Activated naive CD8-positive, alpha-beta T cell (primary cell): Measurements from ENCODE around the gene SLC40A1.
A peak's percentile ranks its signal among the peaks of the same experiment; 100 is the strongest.
"Not testable (repeated sequence)": the region's sequence is repeated elsewhere in the genome, so short reads cannot be mapped to it uniquely, and the experiment has no call there.

Experiments used
- H3K27ac Mint-ChIP-seq: one replicate; pipeline ENCODE4 v1.8.0; 2021; ENCODE audit warnings: mixed read lengths
- H3K27me3 Mint-ChIP-seq: one replicate; pipeline ENCODE4 v1.8.0; 2021; ENCODE audit warnings: mixed read lengths
- H3K36me3 Mint-ChIP-seq: one replicate; pipeline ENCODE4 v1.8.0; 2021; ENCODE audit warnings: mixed read lengths
- H3K4me1 Mint-ChIP-seq: one replicate; pipeline ENCODE4 v1.8.0; 2021; ENCODE audit warnings: low read depth, mixed read lengths
- H3K4me3 Mint-ChIP-seq: one replicate; pipeline ENCODE4 v1.8.0; 2021; ENCODE audit warnings: mild to moderate bottlenecking, mixed read lengths
- H3K9me3 Mint-ChIP-seq: one replicate; pipeline ENCODE4 v1.8.0; 2021; ENCODE audit warnings: low read depth, mixed read lengths

SLC40A1 gene

DNA sequence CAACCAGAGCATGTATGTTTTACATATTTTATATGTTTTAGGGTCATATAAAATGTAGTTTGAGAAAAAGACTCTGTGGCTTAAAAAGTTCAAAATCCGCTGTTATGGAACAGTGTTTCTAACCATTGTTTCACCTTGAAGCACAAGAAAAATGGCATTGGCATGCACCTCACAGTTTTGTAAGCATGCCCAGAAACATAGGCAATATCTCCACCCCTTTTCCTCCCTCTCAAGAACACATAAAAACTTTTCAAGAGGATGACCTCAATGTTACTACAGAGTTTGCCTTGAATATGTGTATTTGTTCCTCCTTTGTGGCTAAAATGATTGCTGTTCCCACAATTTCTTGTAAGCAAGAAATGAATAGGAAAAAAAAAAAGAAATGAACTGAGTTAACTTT lies 29.3 kb upstream of the SLC40A1 start:
- Mint-ChIP-seq H3K4me1 (peaks cover 3% of the 10 kb centered on the region), H3K4me3 (no peak overlapping the region), H3K27ac (no peak overlapping the region), H3K9me3 (no peaks in the 10 kb centered on the region), H3K36me3 (no peaks in the 10 kb centered on the region), H3K27me3 (no peaks in the 10 kb centered on the region)

DNA sequence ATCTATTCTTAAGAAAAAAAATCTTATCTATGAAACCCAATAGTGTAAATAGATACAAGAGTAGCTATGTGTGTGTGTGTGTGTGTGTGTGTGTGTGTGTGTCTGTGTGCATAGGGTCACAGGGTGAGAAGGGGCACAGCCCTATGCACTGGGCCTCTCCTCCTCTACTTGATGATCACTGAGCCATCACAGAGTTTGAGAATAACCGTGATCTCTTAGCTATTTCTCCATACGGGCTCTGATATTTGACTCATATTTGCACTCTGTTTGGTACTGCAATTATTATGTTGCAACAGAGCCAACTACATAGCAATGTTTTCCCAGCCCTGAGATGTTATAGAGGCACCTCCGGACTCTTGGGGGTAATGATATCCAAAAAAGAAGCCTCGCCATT lies 28.8 kb upstream of the SLC40A1 start:
- H3K27ac Mint-ChIP-seq: no peak overlapping the region
- peaks cover 3% of the 10 kb centered on the region for H3K4me1 Mint-ChIP-seq
- H3K9me3 Mint-ChIP-seq: no peaks in the 10 kb centered on the region
- H3K4me3 Mint-ChIP-seq: no peak overlapping the region
- no peaks in the 10 kb centered on the region for H3K27me3 Mint-ChIP-seq
- no peaks in the 10 kb centered on the region for H3K36me3 Mint-ChIP-seq

DNA sequence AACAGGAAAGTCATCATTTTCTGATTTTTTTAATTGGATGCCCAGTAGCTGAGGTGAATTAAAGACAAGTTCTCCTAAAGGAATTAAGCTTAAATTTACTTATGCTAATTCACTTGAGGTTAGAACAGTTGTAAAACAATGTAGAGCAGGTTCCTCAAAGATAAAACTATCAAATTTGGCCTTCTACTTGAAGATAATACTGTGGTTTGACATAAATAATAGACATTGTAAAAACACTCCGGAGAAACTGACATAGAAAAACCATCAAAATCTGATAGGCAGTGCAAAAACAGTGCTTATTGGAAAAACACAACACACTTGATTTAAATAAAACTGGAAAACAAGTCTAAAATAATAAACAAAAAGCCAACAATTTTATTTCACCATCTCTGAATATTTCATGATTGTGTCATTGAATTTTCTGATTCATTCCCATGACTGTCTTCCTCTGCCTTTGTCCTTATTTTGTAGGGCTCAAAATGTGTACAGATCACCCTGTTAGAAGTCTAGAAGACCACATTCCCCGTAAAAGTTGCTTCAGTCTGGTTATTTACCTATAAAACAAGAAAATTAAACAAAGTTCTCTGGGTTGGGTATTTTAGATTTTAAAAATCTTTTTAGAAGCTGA lies 28.3 kb upstream of the SLC40A1 start:
- H3K36me3 Mint-ChIP-seq: no peaks in the 10 kb centered on the region
- no peaks in the 10 kb centered on the region for H3K9me3 Mint-ChIP-seq
- peaks cover 3% of the 10 kb centered on the region for H3K4me1 Mint-ChIP-seq
- no peaks in the 10 kb centered on the region for H3K27me3 Mint-ChIP-seq
- H3K4me3 Mint-ChIP-seq: no peak overlapping the region
- no peak overlapping the region for H3K27ac Mint-ChIP-seq

- Mint-ChIP-seq H3K4me1 (peaks cover 2% of the 10 kb centered on the region), H3K9me3 (no peaks in the 10 kb centered on the region), H3K36me3 (no peaks in the 10 kb centered on the region), H3K4me3 (no peak overlapping the region), H3K27me3 (no peaks in the 10 kb centered on the region), H3K27ac (no peak overlapping the region)
These were observed 27.6 kb upstream of the SLC40A1 start for GRCh38 chr2:189608170-189608569.

DNA sequence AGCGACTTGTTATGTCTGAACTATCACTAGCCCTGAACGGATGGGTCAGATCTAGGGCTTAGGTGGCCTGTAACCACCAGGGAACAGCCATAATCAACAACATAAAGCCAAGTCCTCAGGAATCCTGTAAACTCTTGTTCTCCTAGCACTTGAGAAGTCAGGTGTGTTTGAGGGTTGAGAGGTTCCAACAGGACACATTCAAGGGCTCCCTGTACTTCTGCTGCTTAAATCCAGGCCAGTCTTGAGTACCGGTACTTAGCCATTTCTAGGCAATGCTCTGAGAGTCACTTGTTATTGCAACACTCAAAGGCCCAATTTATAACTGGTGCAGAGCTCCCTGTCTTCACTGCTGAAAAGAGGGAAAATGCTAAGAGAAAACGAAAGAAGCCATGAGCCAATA lies 21.6 kb upstream of the SLC40A1 start:
- H3K27me3 Mint-ChIP-seq: no peaks in the 10 kb centered on the region
- H3K4me1 Mint-ChIP-seq: no peaks in the 10 kb centered on the region
- H3K27ac Mint-ChIP-seq: no peak overlapping the region
- no peak overlapping the region for H3K4me3 Mint-ChIP-seq
- H3K36me3 Mint-ChIP-seq: no peaks in the 10 kb centered on the region
- no peaks in the 10 kb centered on the region for H3K9me3 Mint-ChIP-seq

DNA sequence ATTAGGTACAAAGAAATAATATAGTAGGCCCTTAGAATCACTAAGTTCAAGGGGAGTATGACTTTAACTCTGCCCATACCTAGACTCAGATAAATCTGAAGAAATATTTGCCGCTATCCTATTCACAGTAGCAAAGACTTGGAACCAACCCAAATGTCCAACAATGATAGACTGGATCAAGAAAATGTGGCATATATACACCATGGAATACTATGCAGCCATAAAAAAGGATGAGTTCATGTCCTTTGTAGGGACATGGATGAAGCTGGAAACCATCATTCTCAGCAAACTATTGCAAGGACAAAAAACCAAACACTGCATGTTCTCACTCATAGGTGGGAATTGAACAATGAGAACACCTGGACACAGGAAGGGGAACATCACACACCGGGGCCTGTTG lies 21.1 kb upstream of the SLC40A1 start:
- H3K36me3 Mint-ChIP-seq, H3K9me3 Mint-ChIP-seq, H3K4me3 Mint-ChIP-seq, H3K4me1 Mint-ChIP-seq, H3K27me3 Mint-ChIP-seq, H3K27ac Mint-ChIP-seq: not testable (repeated sequence)

DNA sequence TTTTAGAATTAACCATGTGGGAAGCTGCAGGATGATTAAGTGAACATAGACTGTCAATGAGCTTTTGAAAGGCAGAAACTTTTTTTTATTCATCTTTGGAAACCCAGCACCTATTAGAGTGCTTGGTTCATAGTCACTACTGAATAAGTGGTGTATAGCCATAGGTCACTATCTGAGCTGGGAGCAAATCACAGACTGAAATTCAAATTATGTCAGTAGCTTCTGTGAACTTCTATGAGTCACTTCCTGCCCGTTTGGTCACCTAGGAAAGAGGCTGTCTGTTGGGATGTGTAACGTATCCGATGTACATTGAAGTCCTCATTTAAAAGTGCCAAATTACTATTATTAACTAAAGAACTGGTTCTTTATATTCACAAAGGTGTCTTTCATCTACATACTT lies 20.5 kb upstream of the SLC40A1 start:
- H3K36me3 Mint-ChIP-seq: no peaks in the 10 kb centered on the region
- no peaks in the 10 kb centered on the region for H3K9me3 Mint-ChIP-seq
- no peaks in the 10 kb centered on the region for H3K4me1 Mint-ChIP-seq
- H3K4me3 Mint-ChIP-seq: no peak overlapping the region
- H3K27ac Mint-ChIP-seq: no peak overlapping the region
- H3K27me3 Mint-ChIP-seq: no peaks in the 10 kb centered on the region

DNA sequence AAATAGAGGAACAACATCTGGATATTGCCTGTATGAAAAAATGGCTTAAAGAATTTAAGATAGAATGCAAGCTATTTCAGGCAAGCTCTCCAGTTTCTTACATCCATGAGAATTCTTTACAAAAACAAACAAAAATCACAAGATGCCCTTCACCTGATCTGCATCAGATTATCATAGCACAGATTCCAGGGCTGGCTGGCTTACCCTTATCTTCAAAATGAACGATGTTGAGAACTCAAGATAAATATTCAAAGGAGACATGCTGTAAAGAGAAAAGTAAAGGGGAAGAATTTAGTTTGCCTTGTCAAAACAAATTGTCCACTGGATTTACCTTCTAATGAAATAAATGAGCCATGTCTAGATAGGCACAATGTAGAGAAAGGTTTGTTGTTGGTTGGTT lies 18.7 kb upstream of the SLC40A1 start:
- Mint-ChIP-seq H3K36me3 (no peaks in the 10 kb centered on the region), H3K9me3 (no peaks in the 10 kb centered on the region), H3K4me1 (no peaks in the 10 kb centered on the region), H3K27ac (no peak overlapping the region), H3K4me3 (no peak overlapping the region), H3K27me3 (no peaks in the 10 kb centered on the region)

DNA sequence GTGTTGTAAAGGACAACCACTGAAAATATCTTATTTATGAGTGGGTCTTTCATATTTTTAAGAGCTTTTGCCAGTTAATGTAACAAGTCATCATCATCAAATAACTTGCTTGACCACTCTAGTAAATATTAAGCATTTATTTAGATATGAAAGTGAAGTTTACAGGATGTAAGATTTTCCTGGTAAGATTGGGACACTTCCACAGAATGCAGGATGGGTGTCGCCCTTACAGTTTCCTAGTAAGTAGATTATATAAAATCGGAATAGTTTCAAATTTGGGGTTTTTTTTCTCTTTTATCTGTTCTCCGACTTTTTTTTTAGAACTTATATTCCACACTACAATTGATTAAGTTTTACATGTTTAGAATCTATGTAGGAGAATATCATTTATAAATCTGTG lies 14.8 kb upstream of the SLC40A1 start:
- peaks cover 22% of the 10 kb centered on the region for H3K4me1 Mint-ChIP-seq
- no peak overlapping the region for H3K27ac Mint-ChIP-seq
- H3K27me3 Mint-ChIP-seq: no peaks in the 10 kb centered on the region
- no peak overlapping the region for H3K4me3 Mint-ChIP-seq
- no peaks in the 10 kb centered on the region for H3K36me3 Mint-ChIP-seq
- H3K9me3 Mint-ChIP-seq: no peaks in the 10 kb centered on the region

DNA sequence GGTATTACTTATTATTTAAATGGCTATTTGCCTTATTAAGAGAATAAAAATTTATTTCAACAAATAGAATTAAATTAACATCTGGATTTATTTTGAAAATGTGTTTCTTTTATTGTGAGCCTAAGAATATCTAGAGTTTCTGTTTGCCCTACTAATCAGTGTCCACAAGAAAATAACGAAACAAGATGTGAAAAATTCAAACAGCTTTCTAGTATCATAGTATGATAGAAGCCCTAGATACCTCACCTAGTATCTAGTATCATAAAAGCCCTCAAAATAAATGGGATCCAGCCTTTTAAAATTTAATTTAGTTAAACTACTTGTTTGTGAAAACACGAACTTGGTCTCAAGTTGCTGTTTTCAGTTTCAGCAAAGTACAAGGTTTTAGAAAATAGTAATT lies 13.7 kb upstream of the SLC40A1 start:
- H3K27ac Mint-ChIP-seq: no peak overlapping the region
- H3K4me1 Mint-ChIP-seq: peaks cover 22% of the 10 kb centered on the region
- H3K4me3 Mint-ChIP-seq: no peak overlapping the region
- no peaks in the 10 kb centered on the region for H3K27me3 Mint-ChIP-seq
- H3K9me3 Mint-ChIP-seq: no peaks in the 10 kb centered on the region
- no peaks in the 10 kb centered on the region for H3K36me3 Mint-ChIP-seq

- Mint-ChIP-seq H3K36me3 (no peaks in the 10 kb centered on the region), H3K27me3 (peaks cover 2% of the 10 kb centered on the region), H3K9me3 (no peaks in the 10 kb centered on the region), H3K27ac (no peak overlapping the region), H3K4me3 (peak overlapping the region; percentile 2), H3K4me1 (peaks cover 22% of the 10 kb centered on the region)
These were observed 12.5 kb upstream of the SLC40A1 start for GRCh38 chr2:189593115-189593514.

DNA sequence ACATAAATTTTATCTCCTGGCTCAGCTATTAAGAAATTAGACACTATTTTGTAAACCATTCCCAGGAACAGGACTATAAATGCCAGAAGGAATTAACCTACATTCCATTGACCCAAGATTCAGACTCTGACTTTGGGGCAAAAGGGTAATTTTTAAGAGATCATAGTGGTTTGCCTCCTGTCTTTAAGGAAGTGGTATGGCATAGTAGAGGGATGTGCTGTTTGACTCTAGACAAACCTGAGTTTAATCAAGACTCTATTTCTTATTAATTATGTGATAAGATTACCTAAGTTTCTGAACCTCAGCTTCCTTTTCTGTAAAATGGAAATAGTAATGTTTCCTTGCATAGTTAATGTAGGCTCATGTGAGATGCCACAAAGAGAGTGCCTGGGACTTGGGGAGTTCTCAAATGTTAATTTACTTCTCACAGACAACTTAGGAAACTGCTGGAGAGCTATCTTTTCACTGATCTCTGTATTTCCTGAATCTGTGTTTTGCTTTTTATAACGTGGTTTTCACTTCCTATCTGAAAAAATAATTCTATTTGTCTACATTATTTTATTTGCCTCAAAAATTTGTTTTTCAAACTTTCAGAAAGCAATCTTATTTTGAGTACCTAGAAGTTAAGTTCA lies 11.9 kb upstream of the SLC40A1 start:
- Mint-ChIP-seq H3K27ac (no peak overlapping the region), H3K36me3 (no peaks in the 10 kb centered on the region), H3K27me3 (peaks cover 5% of the 10 kb centered on the region), H3K4me3 (no peak overlapping the region), H3K4me1 (peaks cover 22% of the 10 kb centered on the region), H3K9me3 (no peaks in the 10 kb centered on the region)

- H3K36me3 Mint-ChIP-seq: no peaks in the 10 kb centered on the region
- peaks cover 13% of the 10 kb centered on the region for H3K4me1 Mint-ChIP-seq
- no peaks in the 10 kb centered on the region for H3K9me3 Mint-ChIP-seq
- H3K27ac Mint-ChIP-seq: no peak overlapping the region
- peaks cover 11% of the 10 kb centered on the region for H3K27me3 Mint-ChIP-seq
- no peak overlapping the region for H3K4me3 Mint-ChIP-seq
These were observed 7.2 kb upstream of the SLC40A1 start for GRCh38 chr2:189587780-189588179.

- Mint-ChIP-seq H3K27me3 (peaks cover 17% of the 10 kb centered on the region), H3K4me1 (peaks cover 11% of the 10 kb centered on the region), H3K27ac (no peak overlapping the region)
These were observed 4.7 kb upstream of the SLC40A1 start for GRCh38 chr2:189585226-189585756.

DNA sequence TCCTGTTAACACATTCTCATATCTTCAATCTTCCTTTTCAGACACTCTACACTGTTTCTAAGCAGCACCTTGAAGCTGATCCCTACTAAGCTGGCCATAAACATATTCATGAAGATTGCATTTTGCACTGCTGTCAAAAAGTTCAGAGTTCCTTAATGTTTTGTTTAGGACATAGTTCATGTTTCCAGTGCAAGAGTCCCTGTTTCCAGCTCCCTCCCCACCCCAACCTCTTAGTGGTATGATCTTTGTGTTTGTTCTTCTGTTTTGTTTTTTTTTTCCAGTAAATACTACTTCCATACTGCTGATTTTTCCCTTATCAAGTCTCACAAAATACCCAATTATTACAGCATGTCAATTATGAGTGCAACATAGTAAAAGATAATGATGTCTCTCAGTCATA lies 4.1 kb upstream of the SLC40A1 start:
- Mint-ChIP-seq H3K4me3 (no peak overlapping the region), H3K9me3 (no peaks in the 10 kb centered on the region), H3K4me1 (peaks cover 16% of the 10 kb centered on the region), H3K27ac (no peak overlapping the region), H3K36me3 (no peaks in the 10 kb centered on the region), H3K27me3 (peaks cover 17% of the 10 kb centered on the region)

More at GRCh38 chr2:189585226-189585756, 4.7 kb upstream of the SLC40A1 start:
- no peaks in the 10 kb centered on the region for H3K36me3 Mint-ChIP-seq
- H3K9me3 Mint-ChIP-seq: no peaks in the 10 kb centered on the region
- no peak overlapping the region for H3K4me3 Mint-ChIP-seq
